PC-9 (cell line): Measurements from ENCODE around the gene CLCF1. TPM values are rescaled to one million over a fixed set of nuclear protein-coding genes. Genes with fewer than 3 reads are reported as not detected.

Experiments used
- BruUV-seq: library from RNA; stranded (reverse); fragments of 400-500 nt; replicated peaks from 2 replicates; lab custom pipeline; 2021; lab: Mats Ljungman, UMichigan
- CTCF ChIA-PET: fragments of 300-600 bp; sonication (Branson Sonifier 250); formaldehyde crosslinking; loops from one replicate; lab custom pipeline; 2022; ENCODE audit warnings: antibody characterized with exemption; lab: Charles Lee
- POLR2A ChIA-PET: fragments of 300-600 bp; sonication (Branson Sonifier 250); formaldehyde crosslinking; loops from one replicate; lab custom pipeline; 2022; ENCODE audit warnings: antibody characterized with exemption; ENCODE audit not compliant: unreplicated experiment; lab: Charles Lee
- DNase-seq, 2 experiments: peaks; one replicate each; pipeline versions ENCODE4 v3.0.0 to v3.0.0-alpha.2; 2015 to 2022; ENCODE audit warnings: mixed read lengths in 1 of 2
- H2AFZ ChIP-seq: fragments of 200-600 bp; sonication (generic); 2 replicates; pipeline ENCODE4 v1.8.1; 2017; ENCODE audit warnings: antibody characterized with exemption
- H3F3A ChIP-seq: fragments of 200-600 bp; sonication (generic); 2 replicates; pipeline ENCODE4 v1.8.1; 2017; ENCODE audit warnings: antibody characterized with exemption, mild to moderate bottlenecking, low read depth; ENCODE audit not compliant: insufficient read depth
- H3K27ac ChIP-seq: fragments of 200-600 bp; sonication (generic); 2 replicates; pipeline ENCODE4 v1.6.1; 2016; ENCODE audit warnings: mixed run types
- H3K27me3 ChIP-seq: fragments of 200-600 bp; sonication (generic); 2 replicates; pipeline ENCODE4 v1.6.1; 2016; ENCODE audit warnings: low read depth, mixed run types; ENCODE audit not compliant: insufficient read depth
- H3K36me3 ChIP-seq: fragments of 200-600 bp; sonication (generic); 2 replicates; pipeline ENCODE4 v1.6.1; 2016; ENCODE audit warnings: low read depth, mixed run types
- H3K4me1 ChIP-seq: fragments of 200-600 bp; sonication (generic); replicated peaks from 2 replicates; pipeline ENCODE4 v1.6.1; 2016; ENCODE audit warnings: mixed run types; ENCODE audit not compliant: insufficient read depth
- H3K4me2 ChIP-seq: fragments of 200-600 bp; sonication (generic); 2 replicates; pipeline ENCODE4 v1.6.1; 2017; ENCODE audit warnings: mixed run types
- H3K4me3 ChIP-seq: fragments of 200-600 bp; sonication (generic); 2 replicates; pipeline ENCODE4 v1.6.1; 2016; ENCODE audit warnings: mixed run types
- H3K79me2 ChIP-seq: fragments of 200-600 bp; sonication (generic); 2 replicates; pipeline ENCODE4 v1.6.1; 2017; ENCODE audit warnings: low read depth, mixed run types
- H3K9me2 ChIP-seq: fragments of 200-600 bp; sonication (generic); 2 replicates; pipeline ENCODE4 v1.8.1; 2017; ENCODE audit warnings: mild to moderate bottlenecking; ENCODE audit not compliant: insufficient read depth
- H3K9me3 ChIP-seq: fragments of 200-600 bp; sonication (generic); 2 replicates; pipeline ENCODE4 v1.8.1; 2016; ENCODE audit warnings: low read depth; ENCODE audit not compliant: insufficient read depth
- H4K20me1 ChIP-seq: fragments of 200-600 bp; sonication (generic); 2 replicates; pipeline ENCODE4 v1.8.1; 2017; ENCODE audit not compliant: insufficient read depth
- EZH2 ChIP-seq: fragments of 200-600 bp; sonication (generic); IDR thresholded peaks from 2 replicates; pipeline ENCODE4 v1.8.0; 2017; ENCODE audit warnings: antibody characterized with exemption, low read depth
- intact Hi-C: fragments of 100-400 bp; cut with micrococcal nuclease; formaldehyde crosslinking; loops from one replicate; pipeline ENCODE4 v1.10.0; 2022; ENCODE audit not compliant: unreplicated experiment
- total RNA-seq: library from RNA; stranded (reverse); gene quantifications from 2 replicates; pipeline ENCODE4 v1.2.3, GENCODE V29; 2021
- TF ChIP-seq, protein P1 (sequence below): fragments of 200-600 bp; sonication (generic); conservative IDR thresholded peaks from 2 replicates; pipeline ENCODE4 v1.6.1; 2017; ENCODE audit warnings: mixed run types, antibody characterized with exemption, mild to moderate bottlenecking, moderate library complexity

The CLCF1 gene
- total RNA-seq, 1 experiment from 2014 or later = 17.0 TPM

GRCh38 chr11:67406420-67406968 is 33.1 kb upstream of the CLCF1 start:
- no peak overlapping the region for H3K27ac ChIP-seq
- intact Hi-C loops = no loop called here
- H3K9me2 ChIP-seq = no peaks in the 10 kb centered on the region
- ChIA-PET POLR2A (no interaction called here), CTCF (interaction anchor here (0.7 kb wide), 1 partner anchor 259 kb away, joined by 3 read pairs; no protein-coding TSS in a partner anchor)
- H3K9me3 ChIP-seq = no peaks in the 10 kb centered on the region
- H4K20me1 ChIP-seq = no peaks in the 10 kb centered on the region
- no peak overlapping the region for H3K4me3 ChIP-seq
- no peak overlapping the region for H2AFZ ChIP-seq
- H3K79me2 ChIP-seq = no peaks in the 10 kb centered on the region
- TF ChIP-seq EZH2 = no peak
- TF ChIP-seq, protein P1, sequence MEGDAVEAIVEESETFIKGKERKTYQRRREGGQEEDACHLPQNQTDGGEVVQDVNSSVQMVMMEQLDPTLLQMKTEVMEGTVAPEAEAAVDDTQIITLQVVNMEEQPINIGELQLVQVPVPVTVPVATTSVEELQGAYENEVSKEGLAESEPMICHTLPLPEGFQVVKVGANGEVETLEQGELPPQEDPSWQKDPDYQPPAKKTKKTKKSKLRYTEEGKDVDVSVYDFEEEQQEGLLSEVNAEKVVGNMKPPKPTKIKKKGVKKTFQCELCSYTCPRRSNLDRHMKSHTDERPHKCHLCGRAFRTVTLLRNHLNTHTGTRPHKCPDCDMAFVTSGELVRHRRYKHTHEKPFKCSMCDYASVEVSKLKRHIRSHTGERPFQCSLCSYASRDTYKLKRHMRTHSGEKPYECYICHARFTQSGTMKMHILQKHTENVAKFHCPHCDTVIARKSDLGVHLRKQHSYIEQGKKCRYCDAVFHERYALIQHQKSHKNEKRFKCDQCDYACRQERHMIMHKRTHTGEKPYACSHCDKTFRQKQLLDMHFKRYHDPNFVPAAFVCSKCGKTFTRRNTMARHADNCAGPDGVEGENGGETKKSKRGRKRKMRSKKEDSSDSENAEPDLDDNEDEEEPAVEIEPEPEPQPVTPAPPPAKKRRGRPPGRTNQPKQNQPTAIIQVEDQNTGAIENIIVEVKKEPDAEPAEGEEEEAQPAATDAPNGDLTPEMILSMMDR = no peak
- H3K4me2 ChIP-seq = no peak overlapping the region
- no peak for DNase-seq
- H3F3A ChIP-seq = peaks cover 13% of the 10 kb centered on the region; the same call in 1 of the 2 replicates
- no peaks in the 10 kb centered on the region for H3K36me3 ChIP-seq
- no peaks in the 10 kb centered on the region for H3K27me3 ChIP-seq
- peaks cover 6% of the 10 kb centered on the region for H3K4me1 ChIP-seq
- BruUV-seq = no TSS peak

DNA sequence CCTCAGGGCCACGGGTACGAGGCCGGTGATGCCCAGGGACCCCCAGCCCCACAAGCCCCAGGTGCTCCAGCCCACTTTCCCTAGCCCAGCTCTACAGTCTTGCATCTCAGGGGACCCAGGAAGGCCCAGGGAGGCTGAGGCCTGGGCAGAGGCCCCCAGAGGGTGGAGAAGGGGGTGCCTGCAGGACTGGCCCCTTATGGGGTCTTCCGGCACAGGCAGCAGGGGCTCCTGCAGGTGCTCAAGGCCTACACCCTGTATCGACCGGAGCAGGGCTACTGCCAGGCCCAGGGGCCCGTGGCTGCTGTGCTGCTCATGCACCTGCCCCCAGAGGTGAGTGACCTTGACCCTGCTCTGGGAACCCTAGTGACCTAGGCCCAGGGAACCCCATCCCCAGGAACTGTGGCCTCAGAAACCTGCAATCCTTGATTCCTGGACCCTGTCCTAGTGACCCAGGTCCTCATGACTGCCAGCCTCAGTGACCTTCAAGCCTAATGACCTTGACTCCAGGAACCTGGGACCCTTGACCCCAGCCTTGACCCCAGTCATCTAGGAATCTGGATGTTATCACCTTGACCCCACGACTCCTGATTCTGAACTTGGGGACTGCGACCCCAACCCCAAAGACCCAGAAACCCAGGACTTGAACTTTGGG is 32.4 kb upstream of the CLCF1 start:
- no peaks in the 10 kb centered on the region for H3K9me3 ChIP-seq
- DNase-seq = no peak
- no TSS peak for BruUV-seq
- peaks cover 6% of the 10 kb centered on the region for H3K4me1 ChIP-seq
- TF ChIP-seq, protein P1 = no peak
- no peak for TF ChIP-seq EZH2
- no peak overlapping the region for H3K4me2 ChIP-seq
- ChIA-PET POLR2A (interaction anchor here (0.6 kb wide), 2 partner anchors 18 to 51 kb away, joined by 3 read pairs; no protein-coding TSS in a partner anchor), CTCF (interaction anchor here (0.6 kb wide), 1 partner anchor 311 kb away, joined by 6 read pairs; no protein-coding TSS in a partner anchor)
- peaks cover 13% of the 10 kb centered on the region; the same call in 1 of the 2 replicates for H3F3A ChIP-seq
- H3K9me2 ChIP-seq = no peaks in the 10 kb centered on the region
- no peaks in the 10 kb centered on the region for H4K20me1 ChIP-seq
- intact Hi-C loops = no loop called here
- peaks cover 5% of the 10 kb centered on the region for H3K79me2 ChIP-seq
- H3K27ac ChIP-seq = no peak overlapping the region
- H3K4me3 ChIP-seq = no peak overlapping the region
- no peaks in the 10 kb centered on the region for H3K36me3 ChIP-seq
- no peaks in the 10 kb centered on the region for H3K27me3 ChIP-seq
- no peak overlapping the region for H2AFZ ChIP-seq

DNA sequence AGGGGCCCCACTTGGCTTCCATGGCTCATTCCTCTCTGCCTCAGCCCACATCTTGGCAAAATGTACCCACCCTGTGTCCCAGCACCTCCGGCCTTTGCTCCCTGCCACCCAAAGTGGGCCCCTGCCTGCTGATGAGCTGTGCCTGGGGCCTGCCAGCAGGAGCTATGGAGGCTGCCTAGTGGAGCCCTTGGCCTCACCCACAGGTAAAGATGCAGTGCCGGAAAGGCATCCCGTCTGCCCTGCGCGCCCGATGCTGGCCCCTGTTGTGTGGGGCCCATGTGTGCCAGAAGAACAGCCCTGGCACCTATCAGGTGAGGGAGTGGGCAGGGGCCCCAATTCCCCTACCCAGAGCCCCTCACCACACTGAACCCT is 31.8 kb upstream of the CLCF1 start:
- Histone ChIP-seq H3F3A (peaks cover 13% of the 10 kb centered on the region; the same call in 1 of the 2 replicates), H3K27ac (no peak overlapping the region), H3K27me3 (no peaks in the 10 kb centered on the region), H3K4me3 (no peak overlapping the region), H3K4me1 (peaks cover 12% of the 10 kb centered on the region), H3K9me2 (no peaks in the 10 kb centered on the region), H3K9me3 (no peaks in the 10 kb centered on the region), H2AFZ (no peak overlapping the region), H4K20me1 (no peaks in the 10 kb centered on the region), H3K36me3 (no peaks in the 10 kb centered on the region), H3K79me2 (peaks cover 12% of the 10 kb centered on the region), H3K4me2 (no peak overlapping the region)
- CTCF ChIA-PET = interaction anchor here (0.6 kb wide), 1 partner anchor 311 kb away, joined by 6 read pairs; no protein-coding TSS in a partner anchor
- intact Hi-C loops = no loop called here
- no peak for DNase-seq
- no TSS peak for BruUV-seq
- TF ChIP-seq, protein P1 = no peak
- TF ChIP-seq EZH2 = no peak
- POLR2A ChIA-PET = interaction anchor here (0.6 kb wide), 2 partner anchors 51 to 116 kb away, joined by 3 to 4 read pairs; partner anchors contain the start of gene ANKRD13D
